OCI-LY1 (cell line): ENCODE results near the gene RIPK4.

Experiments
- CTCF ChIP-seq: fragments of 200-600 bp; sonication (generic), shearing (Covaris generic); IDR thresholded peaks from 2 replicates; pipeline ENCODE4 v1.5.1; 2017; ENCODE audit warnings: mild to moderate bottlenecking, antibody characterized with exemption, low read length, moderate library complexity, mixed read lengths
- EZH2 ChIP-seq: fragments of 200-600 bp; sonication (generic), shearing (Covaris generic); IDR thresholded peaks from 2 replicates; pipeline ENCODE4 v1.8.0; 2017; ENCODE audit warnings: borderline replicate concordance, mixed run types, mild to moderate bottlenecking, antibody characterized with exemption, low read length, moderate library complexity, mixed read lengths

GRCh38 chr21:41805643-41806042 is 38.8 kb upstream of the RIPK4 start:
- TF ChIP-seq CTCF (no peak), EZH2 (no peak)
